ENCODE measurements around the gene NFIC. TPM values are rescaled to one million over a fixed set of nuclear protein-coding genes. Genes with fewer than 3 reads are reported as not detected.
"Not testable (repeated sequence)": the region's sequence is repeated elsewhere in the genome, so short reads cannot be mapped to it uniquely, and the experiment has no call there.

Gene NFIC
- 3.2 and 8.9 TPM in 2 replicates for total RNA-seq (2014; rRNA removed; shearing (Covaris generic))

DNA sequence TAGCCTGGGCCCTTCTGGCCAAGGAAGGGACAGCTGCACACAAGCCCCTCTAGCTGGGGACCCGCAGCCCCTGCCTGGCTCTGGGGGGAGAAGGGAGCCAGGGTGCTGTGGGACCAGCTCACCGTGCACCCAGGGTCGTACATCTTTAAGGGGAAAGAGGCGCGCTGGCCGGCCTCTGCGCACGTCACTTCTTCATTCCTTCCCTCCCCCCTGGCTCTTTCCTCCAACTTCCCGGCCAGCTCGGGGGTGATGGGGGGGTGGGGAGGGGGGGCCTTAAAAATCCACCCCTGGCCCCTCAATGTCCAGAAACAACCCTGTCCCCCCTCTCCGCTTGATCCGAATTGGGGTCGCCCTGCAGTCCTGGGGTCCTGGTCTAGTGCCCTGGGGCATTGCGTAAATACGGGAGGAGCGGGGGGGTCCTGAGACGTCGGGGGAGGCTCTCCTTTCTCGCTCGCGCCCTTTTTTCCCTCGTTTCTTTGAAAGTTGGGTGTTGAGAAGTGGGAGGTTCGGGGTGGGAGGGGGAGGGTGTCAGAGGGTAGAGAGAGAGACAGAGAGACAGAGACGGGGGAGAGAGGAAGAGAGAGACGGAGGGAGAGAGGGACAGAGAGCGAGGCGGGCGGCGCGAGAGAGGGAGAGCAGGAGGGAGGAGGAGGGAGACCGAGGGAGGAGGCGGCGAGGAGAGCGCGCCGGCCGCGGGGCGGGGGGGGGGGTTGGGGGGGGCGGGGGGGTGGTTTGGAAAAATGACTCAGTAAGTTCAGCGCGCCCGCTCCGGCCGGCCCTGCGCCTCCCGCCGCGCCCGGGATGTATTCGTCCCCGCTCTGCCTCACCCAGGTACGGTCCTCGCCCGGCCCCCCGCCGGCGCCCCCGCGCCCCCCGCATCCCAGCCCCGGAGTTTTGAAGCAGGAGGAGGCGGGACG lies at the start of gene NFIC:
TSS of gene NFIC (plus strand) at position 748 of the 917 bp plus-strand sequence. CDS start at position 802, 54 bp downstream.
- in situ Hi-C loops (cut with HindIII; ENCODE audit: low sequenced_read_pairs): no loop called here
- DNase-seq (ENCODE audit: low spot score): peak; percentile 80

DNA sequence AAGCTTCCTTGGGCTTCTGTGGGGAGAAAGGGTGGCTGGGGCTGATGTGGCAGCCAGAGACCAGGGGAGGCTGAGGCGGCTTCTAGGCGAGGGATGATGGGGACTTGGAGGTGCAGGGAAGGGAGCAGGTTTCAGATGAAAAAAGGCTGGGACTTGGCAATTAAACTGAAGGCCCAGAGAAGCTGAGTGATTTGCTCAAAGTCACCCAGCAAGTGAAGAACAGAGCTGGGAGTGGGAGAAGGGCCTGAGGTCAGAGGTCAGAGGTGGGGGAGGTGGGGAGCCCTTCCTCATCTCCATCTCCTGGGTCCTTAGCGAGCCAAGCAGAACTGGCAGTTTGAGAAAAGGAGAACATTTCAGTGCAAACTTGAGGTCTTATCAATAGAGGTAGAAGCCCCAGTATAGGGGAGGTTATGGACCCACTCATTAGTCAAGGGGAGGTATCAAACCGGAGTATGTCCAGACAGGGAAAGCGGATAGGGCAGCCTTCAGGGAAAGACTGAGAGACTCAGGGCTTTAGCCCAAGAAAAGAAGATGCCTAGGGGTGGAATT lies 49.6 kb upstream of the NFIC start:
- in situ Hi-C loops (cut with HindIII; ENCODE audit: low sequenced_read_pairs): loop anchor here (5.0 kb wide), 1 partner anchor 44 kb away; no protein-coding TSS in a partner anchor
- DNase-seq (ENCODE audit: low spot score): no peak

DNA sequence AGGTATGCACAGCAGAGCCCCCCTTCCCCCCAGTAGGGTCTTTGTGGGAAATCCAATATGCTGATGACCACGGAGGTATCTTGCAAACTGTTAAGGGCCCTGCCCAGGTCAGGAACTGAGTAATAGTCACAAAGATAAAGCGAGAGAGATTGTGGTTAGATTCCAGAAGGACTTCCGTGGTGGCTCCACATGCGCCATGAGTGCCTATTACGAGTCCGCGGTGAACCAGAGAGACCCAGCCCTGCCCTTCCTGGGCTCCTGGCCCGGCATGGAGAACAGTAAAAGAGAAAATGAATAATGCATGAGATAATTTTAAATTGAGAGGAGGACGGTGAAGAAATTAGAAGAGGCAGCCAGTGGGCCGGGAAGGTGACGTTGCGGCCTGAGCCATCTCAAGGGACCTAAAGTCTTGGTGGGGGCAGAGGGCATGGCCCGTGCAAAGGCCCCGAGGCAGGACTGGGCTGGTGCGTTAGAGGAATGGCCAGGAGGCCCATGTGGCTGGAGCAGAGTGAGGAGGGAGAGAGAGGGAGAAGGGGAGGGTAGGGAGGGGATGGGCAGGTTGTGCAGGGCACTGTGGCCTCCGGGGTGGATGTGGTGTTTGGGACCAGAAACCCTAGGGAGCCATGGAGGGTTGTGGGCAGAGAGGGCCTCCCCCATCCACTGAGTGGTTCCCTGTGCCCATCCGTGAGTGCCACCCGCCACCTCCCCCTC lies 46.6 kb upstream of the NFIC start:
- no peak for DNase-seq (ENCODE audit: low spot score)
- in situ Hi-C loops (cut with HindIII; ENCODE audit: low sequenced_read_pairs): loop anchor here (5.0 kb wide), 1 partner anchor 47 kb away; no protein-coding TSS in a partner anchor

DNA sequence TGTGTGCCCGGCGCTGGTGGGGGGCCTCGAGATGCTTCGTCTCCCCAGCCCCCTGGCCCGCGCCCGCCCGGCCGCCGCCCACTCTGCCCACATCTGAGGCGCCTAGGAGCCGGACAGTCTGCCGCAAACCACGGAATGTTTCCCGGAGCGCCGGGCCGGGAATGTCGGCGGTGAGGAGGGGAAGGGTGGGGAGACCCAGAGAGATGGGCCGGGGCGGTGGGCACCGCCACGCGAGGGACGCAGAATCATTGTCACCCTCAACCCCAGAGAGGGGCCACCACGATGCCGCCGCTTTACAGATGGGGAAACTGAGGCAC lies 46.1 kb upstream of the NFIC start:
- DNase-seq (ENCODE audit: low spot score): no peak
- in situ Hi-C loops (cut with HindIII; ENCODE audit: low sequenced_read_pairs): no loop called here

DNA sequence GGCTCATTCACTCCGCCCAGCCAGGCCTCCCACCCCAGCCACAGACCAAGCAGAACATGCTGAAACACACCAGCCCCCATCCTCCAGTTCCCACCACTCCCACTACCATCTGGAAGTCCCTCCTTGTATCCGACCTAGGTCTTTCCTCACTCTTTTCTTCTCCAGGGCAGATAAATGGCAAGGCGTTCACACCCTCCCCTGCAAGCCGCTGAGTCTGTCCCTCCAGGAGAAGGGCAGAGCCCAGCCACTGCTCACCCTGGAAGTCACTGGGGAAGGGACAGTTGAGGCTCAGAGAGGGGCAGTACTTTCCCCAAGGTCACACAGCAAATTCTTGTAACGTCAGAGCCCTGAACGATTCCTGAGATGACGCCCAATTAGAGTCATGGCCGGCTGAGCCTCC lies 45.5 kb upstream of the NFIC start:
- in situ Hi-C loops (cut with HindIII; ENCODE audit: low sequenced_read_pairs): no loop called here
- DNase-seq (ENCODE audit: low spot score): no peak

DNA sequence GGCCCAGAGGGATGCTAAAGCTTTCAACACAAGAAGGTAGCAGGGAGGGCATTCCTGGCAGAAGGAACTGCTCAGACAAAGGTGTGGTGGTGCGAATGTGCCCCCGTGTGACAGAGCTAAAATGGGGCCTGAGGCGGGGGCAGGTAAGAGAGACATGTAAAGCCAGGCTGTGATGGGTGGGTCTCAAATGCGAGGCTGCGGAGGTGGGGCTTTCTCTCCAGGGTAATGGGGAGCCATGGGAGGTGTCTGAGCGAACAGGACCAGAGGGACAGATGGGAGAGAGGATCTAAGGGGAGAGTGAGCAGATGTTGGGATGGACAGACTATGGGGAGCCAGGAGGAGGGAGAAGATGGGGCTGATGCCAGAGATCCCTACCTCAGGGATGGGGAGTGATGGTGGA lies 44.7 kb upstream of the NFIC start:
- no peak for DNase-seq (ENCODE audit: low spot score)
- in situ Hi-C loops (cut with HindIII; ENCODE audit: low sequenced_read_pairs): no loop called here

DNA sequence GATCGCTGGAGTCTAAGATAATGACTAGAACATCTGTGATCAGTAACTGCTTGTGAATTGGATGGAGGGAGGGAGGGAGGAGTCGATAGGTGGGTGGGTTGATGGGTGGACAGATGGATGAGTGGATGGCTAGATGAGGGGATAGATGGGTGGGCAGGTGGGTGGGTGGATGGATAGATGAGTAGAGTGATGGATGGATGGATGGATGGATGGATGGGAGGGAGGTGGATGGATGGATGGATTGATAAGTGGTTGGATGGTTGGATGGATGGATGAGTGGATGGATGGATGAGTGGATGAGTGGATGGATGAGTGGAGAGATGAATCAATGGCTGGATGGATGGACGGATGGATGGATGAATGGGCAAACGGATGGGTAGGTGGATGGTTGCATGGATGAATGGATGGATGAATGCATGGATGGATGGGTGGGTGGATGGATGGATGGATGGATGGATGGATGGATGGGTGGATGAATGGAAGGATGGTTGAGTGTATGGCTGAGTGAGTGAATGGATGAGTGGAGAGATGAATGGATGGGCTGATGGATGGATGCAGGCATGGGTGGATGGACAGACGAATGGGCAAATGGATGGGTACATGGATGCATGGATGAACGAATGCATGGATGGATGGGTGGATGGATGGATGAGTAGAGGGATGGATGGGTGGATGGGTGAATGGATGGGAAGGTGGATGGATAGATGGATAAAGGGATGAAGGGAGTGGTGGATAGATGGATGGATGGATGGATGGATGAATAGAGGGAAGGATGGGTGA lies 44.0 kb upstream of the NFIC start:
- in situ Hi-C loops (cut with HindIII; ENCODE audit: low sequenced_read_pairs): no loop called here
- DNase-seq (ENCODE audit: low spot score): no peak

DNA sequence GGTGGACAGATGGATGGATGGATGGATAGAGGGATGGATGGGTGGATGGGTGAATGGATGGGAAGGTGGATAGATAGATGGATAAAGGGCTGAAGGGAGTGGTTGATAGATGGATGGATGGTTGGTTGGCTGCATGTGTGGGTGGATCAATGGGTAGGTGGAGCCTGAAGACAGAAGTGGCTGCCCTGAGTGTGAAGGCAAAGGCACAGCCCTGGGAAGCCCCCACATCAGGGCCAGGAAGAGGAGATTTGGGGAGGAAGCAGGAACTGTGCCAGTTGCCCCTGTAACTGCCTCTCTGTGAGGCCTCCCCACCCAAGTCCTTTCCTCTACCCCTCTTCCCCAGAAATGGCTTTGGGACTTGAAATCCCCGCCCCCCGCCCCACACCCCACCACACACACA lies 43.4 kb upstream of the NFIC start:
- DNase-seq (ENCODE audit: low spot score): no peak
- in situ Hi-C loops (cut with HindIII; ENCODE audit: low sequenced_read_pairs): no loop called here

DNA sequence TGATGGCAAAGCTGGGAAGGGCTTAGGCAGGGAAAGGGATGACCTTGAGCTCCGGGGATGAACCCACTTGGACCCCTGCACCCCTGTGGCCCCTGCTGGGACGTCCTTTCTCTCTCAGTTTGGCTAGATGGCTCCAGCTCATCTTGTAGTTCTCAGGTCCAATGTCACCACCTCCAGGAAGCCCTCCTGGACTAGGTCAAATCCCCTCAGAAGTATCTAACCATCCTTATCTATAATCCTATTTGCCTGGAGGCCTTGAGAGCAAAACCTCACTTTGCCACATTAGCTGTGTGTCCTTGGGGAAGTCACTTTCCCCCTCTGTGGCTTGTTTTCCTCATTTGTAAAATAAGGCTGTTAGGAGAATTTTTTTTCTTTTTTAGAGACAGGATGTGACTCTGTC lies 42.7 kb upstream of the NFIC start:
- DNase-seq (ENCODE audit: low spot score): no peak
- in situ Hi-C loops (cut with HindIII; ENCODE audit: low sequenced_read_pairs): no loop called here

DNA sequence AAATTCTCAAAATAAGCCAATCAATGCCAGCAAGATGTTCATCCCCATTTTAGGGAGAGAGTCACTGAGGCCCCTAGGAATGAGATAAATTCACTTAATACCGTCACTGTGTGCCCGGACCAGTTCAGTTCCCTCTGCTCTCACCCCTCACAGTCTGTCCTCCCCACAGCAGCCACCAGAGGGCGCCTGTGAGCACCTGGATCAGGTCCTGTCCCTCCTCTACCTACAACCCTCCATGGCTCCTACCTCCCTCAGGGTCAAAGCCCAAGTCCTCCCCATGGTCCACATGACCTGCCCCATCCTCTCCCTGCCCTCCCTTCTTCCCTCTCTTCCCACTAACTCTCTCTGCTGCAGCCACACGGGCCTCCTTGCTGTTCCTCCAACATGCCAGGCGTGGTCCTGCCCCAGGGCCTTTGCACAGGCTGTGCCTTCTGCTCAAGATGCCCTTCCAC lies 42.0 kb upstream of the NFIC start:
- in situ Hi-C loops (cut with HindIII; ENCODE audit: low sequenced_read_pairs): no loop called here
- no peak for DNase-seq (ENCODE audit: low spot score)

DNA sequence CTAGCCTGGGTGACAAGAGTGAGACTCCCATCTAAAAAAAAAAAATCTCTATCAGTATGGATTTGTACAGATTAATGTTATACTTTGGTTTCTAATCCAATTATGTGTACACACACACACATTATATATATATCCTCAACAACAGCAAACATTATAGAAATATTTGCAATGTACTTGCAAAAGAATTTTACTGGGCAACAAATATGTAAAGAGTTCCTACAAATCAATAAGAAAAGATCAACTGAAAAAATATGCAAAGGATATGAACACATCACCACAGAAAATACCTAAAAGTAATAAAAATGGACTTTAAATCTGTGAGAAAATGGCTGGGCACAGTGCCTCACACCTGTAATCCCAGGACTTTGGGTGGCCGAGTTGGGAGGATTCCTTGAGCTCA lies 40.9 kb upstream of the NFIC start:
- no peak for DNase-seq (ENCODE audit: low spot score)
- in situ Hi-C loops (cut with HindIII; ENCODE audit: low sequenced_read_pairs): no loop called here

DNA sequence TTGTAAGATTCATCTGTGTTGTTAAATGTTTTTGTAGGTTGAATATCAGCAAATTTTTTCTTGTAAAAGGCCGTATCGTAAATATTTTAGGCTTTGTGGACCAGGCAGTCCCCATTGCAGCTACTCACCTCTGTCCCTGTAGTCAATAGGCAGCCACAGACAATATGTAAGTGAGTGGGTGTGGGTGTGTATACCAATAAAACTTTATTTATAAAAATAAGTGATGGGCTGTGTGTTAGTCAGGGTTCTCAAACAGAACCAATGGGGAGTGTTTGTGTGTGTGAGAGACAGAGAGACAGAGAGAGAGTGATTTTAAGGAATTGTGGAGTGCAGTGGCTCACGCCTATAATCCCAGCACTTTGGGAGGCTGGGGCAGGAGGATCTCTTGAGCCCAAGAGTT lies 37.6 kb upstream of the NFIC start:
- DNase-seq (ENCODE audit: low spot score): no peak
- in situ Hi-C loops (cut with HindIII; ENCODE audit: low sequenced_read_pairs): no loop called here

DNA sequence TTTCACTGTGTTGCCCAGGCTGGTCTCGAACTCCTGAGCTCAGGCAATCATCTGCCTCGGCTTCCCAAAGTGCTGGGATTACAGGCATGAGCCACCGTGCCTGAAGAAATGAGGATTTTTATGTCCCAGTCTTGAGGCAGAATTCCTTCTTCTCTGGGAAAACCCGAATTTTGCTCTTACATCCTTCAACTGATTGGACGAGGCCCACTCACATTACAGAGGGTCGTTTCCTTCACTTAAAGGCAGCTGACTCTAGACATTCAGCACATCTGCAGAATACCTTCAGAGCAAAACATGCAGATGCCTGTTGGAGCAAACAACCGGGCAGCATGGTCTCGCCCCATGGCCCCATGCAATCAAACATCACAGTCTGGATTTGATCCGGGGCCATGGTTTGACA lies 36.3 kb upstream of the NFIC start:
- no peak for DNase-seq (ENCODE audit: low spot score)

DNA sequence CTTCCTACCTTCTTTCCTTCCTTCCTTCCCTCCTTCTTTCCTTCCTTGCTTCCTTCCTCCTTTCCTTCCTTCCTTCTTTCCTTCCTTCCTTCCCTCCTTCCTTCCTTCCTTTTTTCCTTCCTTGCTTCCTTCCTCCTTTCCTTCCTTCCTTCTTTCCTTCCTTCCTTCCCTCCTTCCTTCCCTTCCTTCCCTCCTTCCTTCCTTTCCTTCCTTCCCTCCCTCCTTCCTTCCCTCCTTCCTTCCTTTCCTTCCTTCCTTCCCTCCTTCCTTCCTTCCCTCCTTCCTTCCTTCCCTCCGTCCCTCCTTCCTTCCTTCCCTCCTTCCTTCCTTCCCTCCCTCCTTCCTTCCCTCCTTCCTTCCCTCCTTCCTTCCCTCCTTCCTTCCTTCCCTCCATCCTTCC lies 34.2 kb upstream of the NFIC start:
- DNase-seq (ENCODE audit: low spot score); in situ Hi-C loops (cut with HindIII; ENCODE audit: low sequenced_read_pairs): not testable (repeated sequence)

More for the DNA sequence above, 36.3 kb upstream of the NFIC start:
- in situ Hi-C loops (cut with HindIII; ENCODE audit: low sequenced_read_pairs): no loop called here

DNA sequence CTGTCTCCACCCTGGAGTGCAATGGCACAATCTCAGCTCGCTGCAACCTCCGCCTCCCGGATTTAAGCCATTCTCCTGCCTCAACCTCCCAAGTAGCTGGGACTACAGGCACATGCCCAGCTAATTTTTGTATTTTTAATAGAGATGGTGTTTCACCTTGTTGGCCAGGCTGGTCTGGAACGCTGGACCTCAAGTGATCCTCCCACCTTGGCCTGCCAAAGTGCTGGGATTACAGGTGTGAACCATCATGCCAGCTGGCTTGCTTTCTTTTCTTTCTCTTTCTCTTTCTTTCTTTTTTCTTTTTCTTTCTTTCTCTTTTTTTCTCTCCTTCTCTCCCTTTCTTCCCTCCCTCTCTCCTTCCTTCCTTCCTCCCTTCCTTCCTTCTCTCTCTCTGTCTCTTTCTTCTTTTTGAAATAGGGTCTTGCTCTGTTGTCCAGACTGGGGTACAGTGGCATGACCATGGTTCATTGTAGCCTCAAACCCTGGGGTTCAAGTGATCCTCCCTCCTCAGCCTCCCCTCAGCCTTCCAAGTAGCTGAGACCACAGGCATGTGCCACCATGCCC lies 33.3 kb upstream of the NFIC start:
- in situ Hi-C loops (cut with HindIII; ENCODE audit: low sequenced_read_pairs): no loop called here

DNA sequence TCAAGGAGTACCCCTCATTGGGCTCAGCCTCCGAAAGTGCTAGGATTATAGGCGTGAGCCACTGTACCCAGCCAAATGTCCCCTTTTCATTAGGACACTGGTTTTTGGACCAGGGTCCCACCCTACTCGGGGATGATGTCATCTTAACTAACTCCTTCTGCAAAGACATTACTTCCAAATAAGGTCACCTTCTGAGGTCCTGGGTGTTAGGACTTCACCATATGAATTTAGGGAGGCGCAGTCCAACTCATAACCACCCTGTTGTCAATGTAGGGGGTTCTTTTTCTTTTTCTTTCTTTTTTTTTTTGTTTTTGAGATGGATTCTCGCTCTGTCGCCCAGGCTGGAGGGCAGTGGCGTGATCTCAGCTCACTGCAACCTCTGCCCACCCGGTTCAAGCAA lies 32.7 kb upstream of the NFIC start:
- in situ Hi-C loops (cut with HindIII; ENCODE audit: low sequenced_read_pairs): no loop called here
- DNase-seq (ENCODE audit: low spot score): no peak

More for the DNA sequence above, 33.3 kb upstream of the NFIC start:
- no peak for DNase-seq (ENCODE audit: low spot score)

DNA sequence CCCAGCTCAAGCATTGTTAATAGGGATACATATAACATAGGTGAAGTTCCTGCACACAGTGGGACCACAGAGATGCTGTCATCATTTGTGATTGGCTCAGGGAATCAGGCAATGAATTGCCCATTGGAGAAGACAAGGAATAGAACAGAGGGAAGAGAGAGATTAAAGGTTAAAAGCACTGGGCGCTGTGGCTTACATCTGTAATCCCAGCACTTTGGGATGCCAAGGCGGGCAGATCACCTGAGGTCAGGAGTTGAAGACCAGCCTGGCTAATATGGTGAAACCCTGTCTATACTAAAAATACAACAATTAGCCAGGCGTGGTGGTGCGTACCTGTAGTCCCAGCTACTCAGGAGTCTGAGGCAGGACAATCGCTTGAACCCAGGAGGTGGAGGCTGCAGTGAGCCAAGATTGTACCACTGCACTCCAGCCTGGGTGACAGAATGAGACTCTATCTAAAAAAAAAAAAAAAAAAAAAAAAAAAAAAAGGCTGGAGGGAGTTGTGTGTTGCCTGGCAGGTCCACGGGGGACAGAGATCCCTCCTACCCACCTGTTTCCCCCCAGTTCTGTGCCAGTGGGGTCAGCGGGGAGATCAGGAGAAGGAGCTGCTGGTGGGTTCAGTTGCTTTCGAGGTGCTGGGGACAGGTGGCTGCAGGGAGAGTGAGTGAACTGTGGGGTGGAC lies 31.5 kb upstream of the NFIC start:
- DNase-seq (ENCODE audit: low spot score); in situ Hi-C loops (cut with HindIII; ENCODE audit: low sequenced_read_pairs): not testable (repeated sequence)
